Liver (tissue), 9 donors: Measurements from ENCODE around the gene WDR19. TPM values are rescaled to one million over a fixed set of nuclear protein-coding genes. Genes with fewer than 3 reads are reported as not detected.

Experiments used
- DNase-seq: peaks from one replicate; pipeline ENCODE4 v3.0.0-alpha.2; 2017; ENCODE audit warnings: low spot score
- H3K27ac ChIP-seq, 2 donors: one replicate each; pipeline ENCODE4 v1.7.0; 2013; ENCODE audit warnings: inconsistent platforms in 2 of 2, low read length in 2 of 2, control low read depth in 1 of 2, low read depth in 1 of 2, mild to moderate bottlenecking in 1 of 2
- H3K27me3 ChIP-seq, 4 donors: one replicate each; pipeline versions ENCODE4 v1.6.1 to v1.7.0; 2013; ENCODE audit warnings: low read length in 3 of 4, inconsistent platforms in 1 of 4, mild to moderate bottlenecking in 1 of 4, moderate library complexity in 1 of 4; ENCODE audit not compliant: control insufficient read depth in 4 of 4, insufficient read depth in 4 of 4
- H3K36me3 ChIP-seq, 4 donors: one replicate each; pipeline versions ENCODE4 v1.6.1 to v1.7.0; 2013; ENCODE audit warnings: low read length in 3 of 4, mild to moderate bottlenecking in 3 of 4, low read depth in 1 of 4, moderate library complexity in 1 of 4; ENCODE audit not compliant: control insufficient read depth in 4 of 4, insufficient read depth in 3 of 4
- H3K4me1 ChIP-seq, 4 donors: one replicate each; pipeline versions ENCODE4 v1.6.1 to v1.7.0; 2013; ENCODE audit warnings: low read length in 3 of 4, mild to moderate bottlenecking in 3 of 4, moderate library complexity in 1 of 4; ENCODE audit not compliant: control insufficient read depth in 4 of 4, insufficient read depth in 4 of 4
- H3K4me3 ChIP-seq, 3 donors: one replicate each; pipeline versions ENCODE4 v1.6.1 to v1.7.0; 2013; ENCODE audit warnings: low read length in 3 of 3, control low read depth in 1 of 3, low read depth in 1 of 3, mild to moderate bottlenecking in 1 of 3
- H3K9ac ChIP-seq, 2 donors: one replicate each; pipeline ENCODE4 v1.7.0; 2013; ENCODE audit warnings: low read length in 2 of 2, mild to moderate bottlenecking in 2 of 2, moderate library complexity in 2 of 2, control low read depth in 1 of 2, low read depth in 1 of 2
- H3K9me3 ChIP-seq, 4 donors: one replicate each; pipeline versions ENCODE4 v1.6.1 to v1.7.0; 2013; ENCODE audit warnings: low read length in 3 of 4; ENCODE audit not compliant: control insufficient read depth in 4 of 4
- ATF3 ChIP-seq: IDR thresholded peaks from 2 replicates; pipeline ENCODE4 v1.6.1; 2016; ENCODE audit warnings: antibody characterized with exemption
- CTCF ChIP-seq: fragments of 150-350 bp; IDR thresholded peaks from 2 replicates; pipeline ENCODE4 v1.5.1; 2017; ENCODE audit warnings: improper control_type of control experiment, low read depth, low read length; ENCODE audit not compliant: missing input control
- EGR1 ChIP-seq, 2 donors: IDR thresholded peaks; 2 replicates each; pipeline ENCODE4 v1.6.1; 2016 to 2018; ENCODE audit warnings: antibody characterized with exemption in 2 of 2, low read depth in 2 of 2
- FOXA1 ChIP-seq: IDR thresholded peaks from 2 replicates; pipeline ENCODE4 v1.6.1; 2016; ENCODE audit warnings: antibody characterized with exemption
- FOXA2 ChIP-seq: IDR thresholded peaks from 2 replicates; pipeline ENCODE4 v1.6.1; 2016; ENCODE audit warnings: antibody characterized with exemption
- GABPA ChIP-seq, 2 donors: IDR thresholded peaks in 1 of 2; conservative IDR thresholded peaks in 1 of 2; 2 replicates each; pipeline ENCODE4 v1.6.1; 2016; ENCODE audit warnings: antibody characterized with exemption in 2 of 2, mild to moderate bottlenecking in 1 of 2, moderate library complexity in 1 of 2
- HNF4A ChIP-seq, 2 donors: conservative IDR thresholded peaks; 2 replicates each; pipeline ENCODE4 v1.6.1; 2016; ENCODE audit warnings: antibody characterized with exemption in 2 of 2, mild to moderate bottlenecking in 2 of 2
- HNF4G ChIP-seq: IDR thresholded peaks from 2 replicates; pipeline ENCODE4 v1.6.1; 2016; ENCODE audit warnings: antibody characterized with exemption
- MAX ChIP-seq: IDR thresholded peaks from 2 replicates; pipeline ENCODE4 v1.6.1; 2016; ENCODE audit warnings: antibody characterized with exemption
- NR2F2 ChIP-seq: IDR thresholded peaks from 2 replicates; pipeline ENCODE4 v1.6.1; 2016; ENCODE audit warnings: antibody characterized with exemption
- RAD21 ChIP-seq, 2 donors: IDR thresholded peaks; 2 replicates each; pipeline ENCODE4 v1.6.1; 2016; ENCODE audit warnings: antibody characterized with exemption in 2 of 2, mild to moderate bottlenecking in 2 of 2
- REST ChIP-seq: IDR thresholded peaks from 2 replicates; pipeline ENCODE4 v1.6.1; 2016; ENCODE audit warnings: antibody characterized with exemption, mild to moderate bottlenecking
- RXRA ChIP-seq, 2 donors: IDR thresholded peaks; 2 replicates each; pipeline ENCODE4 v1.6.1; 2017 to 2018; ENCODE audit warnings: antibody characterized with exemption in 2 of 2, mild to moderate bottlenecking in 1 of 2
- SP1 ChIP-seq: IDR thresholded peaks from 2 replicates; pipeline ENCODE4 v1.6.1; 2018; ENCODE audit warnings: antibody characterized with exemption, mild to moderate bottlenecking
- TAF1 ChIP-seq: conservative IDR thresholded peaks from 2 replicates; pipeline ENCODE4 v1.6.1; 2016; ENCODE audit warnings: antibody characterized with exemption, mild to moderate bottlenecking
- ZBTB33 ChIP-seq: IDR thresholded peaks from 2 replicates; pipeline ENCODE4 v1.6.1; 2016; ENCODE audit warnings: antibody characterized with exemption
- WGBS: extraction: QIAGEN DNeasy Blood & Tissue Kit; methylation state at CpG from one replicate; pipeline ENCODE4 v1.1.7; 2013; 5-methylcytosine and 5-hydroxymethylcytosine counted together
- polyA plus RNA-seq, 2 donors: library from polyadenylated mRNA; stranded (reverse) in 1 of 2; unstranded in 1 of 2; fragments of 200-250 nt in 1 of 2; fragments of >200 nt in 1 of 2; fragmentation: Nextera tagmentation in 1 of 2; extraction: Ambion mirVana in 1 of 2; gene quantifications; one replicate each; pipeline versions ENCODE4 v1.2.1 to v1.2.3, GENCODE V29; 2013 to 2015
- total RNA-seq, 2 donors: library from RNA; depleted of rRNA; stranded (reverse); fragments of >200 nt; gene quantifications; one replicate each; pipeline ENCODE4 v1.2.3, GENCODE V29; 2014
- donor health status: healthy.
- donor health status: healthy.
- donor health status: healthy.
- donor health status: healthy.
- donor health status: healthy.

WDR19 gene
- total and polyA plus RNA-seq, 4 donors = 9.5 to 34.3 (median 17.7) TPM

- Histone ChIP-seq H3K9ac (no peak overlapping the region), H3K27ac (no peak overlapping the region), H3K4me3 (no peak overlapping the region), H3K4me1 (no peaks in the 10 kb centered on the region), H3K9me3 (no peaks in the 10 kb centered on the region), H3K27me3 (no peaks in the 10 kb centered on the region), H3K36me3 (peaks cover 7 to 46% (median 35%) of the 10 kb centered on the region in 4 donors)
- 57% methylated on average over 4 of the region's 4 CpGs for WGBS
- no peak for DNase-seq
- TF ChIP-seq EGR1 (IDR thresholded peaks at IDR 0.05; ENCODE audit: low read depth in 2 of 2) (no peak), FOXA1 (no peak), RXRA (IDR thresholded peaks at IDR 0.05) (no peak), TAF1 (no peak), NR2F2 (no peak), SP1 (no peak), RAD21 (IDR thresholded peaks at IDR 0.05) (no peak), ATF3 (no peak), ZBTB33 (no peak), MAX (no peak), GABPA (IDR thresholded peaks at IDR 0.05 in 1 of 2, conservative IDR thresholded peaks at IDR 0.05 in 1 of 2) (no peak), CTCF (no peak), HNF4A (conservative IDR thresholded peaks at IDR 0.05) (no peak)
These were observed 130.5 kb downstream of the WDR19 start for GRCh38 chr4:39312816-39313215.

GRCh38 chr4:39319676-39320075 lies 137.3 kb downstream of the WDR19 start:
- Histone ChIP-seq H3K36me3 (peaks cover 0 to 18% (median 13%) of the 10 kb centered on the region in 4 donors), H3K27me3 (no peaks in the 10 kb centered on the region), H3K4me3 (no peak overlapping the region), H3K9me3 (no peaks in the 10 kb centered on the region), H3K9ac (no peak overlapping the region), H3K27ac (no peak overlapping the region), H3K4me1 (peaks cover 0 to 9% (median 6%) of the 10 kb centered on the region in 4 donors)
- TF ChIP-seq SP1 (no peak), ATF3 (no peak), FOXA2 (no peak), HNF4G (no peak), HNF4A (conservative IDR thresholded peaks at IDR 0.05) (no peak), MAX (no peak), REST (no peak), RAD21 (IDR thresholded peaks at IDR 0.05) (no peak), RXRA (IDR thresholded peaks at IDR 0.05) (no peak)
- 97% methylated on average over 4 of the region's 4 CpGs for WGBS
- no peak for DNase-seq
